HL-60/S4 (cell line): ENCODE results near the gene TMCC2.
"Not testable (repeated sequence)": the region's sequence is repeated elsewhere in the genome, so short reads cannot be mapped to it uniquely, and the experiment has no call there.

Source experiments
- in situ Hi-C: fragments of 300-500 bp; cut with MboI; formaldehyde crosslinking; loops from 2 replicates; pipeline ENCODE4 v1.14.3; 2022; ENCODE audit warnings: low sequenced_read_pairs

Gene TMCC2

GRCh38 chr1:205297546-205298177 is 69.9 kb downstream of the TMCC2 start:
- in situ Hi-C loops = not testable (repeated sequence)

GRCh38 chr1:205298191-205298994 is 70.6 kb downstream of the TMCC2 start:
- in situ Hi-C loops = no loop called here

DNA sequence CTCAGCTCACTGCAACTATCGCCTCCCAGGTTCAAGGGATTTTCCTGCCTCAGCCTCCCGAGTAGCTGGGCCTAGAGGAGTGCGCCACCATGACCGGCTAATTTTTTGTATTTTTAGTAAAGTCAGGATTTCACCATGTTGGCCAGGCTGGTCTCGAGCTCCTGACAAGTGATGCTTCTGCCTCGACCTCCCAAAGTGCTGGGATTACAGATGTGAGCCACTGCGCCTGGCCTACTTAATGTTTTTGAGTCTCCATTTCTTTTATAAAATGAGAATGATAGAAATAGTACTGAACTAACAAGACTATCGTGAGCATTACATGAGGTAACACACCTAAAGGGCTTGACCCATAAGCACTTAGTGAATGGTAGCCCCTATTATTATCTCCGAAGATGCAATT is 72.4 kb downstream of the TMCC2 start:
- in situ Hi-C loops = no loop called here

DNA sequence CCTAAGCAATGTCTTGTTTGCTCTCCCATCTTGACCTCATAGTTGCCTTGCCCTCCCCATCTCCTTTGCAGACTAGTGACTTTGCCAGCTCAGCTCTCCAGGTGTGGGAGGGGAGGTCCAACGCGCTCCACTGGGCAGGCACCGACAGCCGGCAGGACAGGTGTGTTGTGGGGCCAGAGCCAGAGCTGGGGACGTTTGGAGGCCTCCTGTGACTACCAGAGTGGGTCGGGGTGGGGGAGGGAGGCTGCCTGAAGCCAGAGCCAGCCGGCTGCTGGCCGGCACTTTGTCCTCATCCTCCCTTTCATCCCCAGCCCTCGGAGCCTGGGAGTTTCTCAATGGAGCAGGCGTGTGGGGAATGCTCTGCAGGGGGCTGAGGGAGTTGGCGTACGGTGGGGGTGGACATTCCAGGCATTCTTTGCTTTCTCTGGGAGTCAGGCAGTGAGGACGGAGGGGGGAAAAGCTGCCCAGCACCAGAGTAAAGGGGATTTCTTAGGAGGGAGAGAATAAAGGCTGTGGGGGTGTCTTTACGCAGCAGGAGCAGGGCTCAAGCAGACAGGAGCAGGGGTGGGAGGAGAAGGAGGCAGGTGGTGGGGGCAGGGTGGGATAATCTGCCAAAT is 73.6 kb downstream of the TMCC2 start:
- in situ Hi-C loops = no loop called here

DNA sequence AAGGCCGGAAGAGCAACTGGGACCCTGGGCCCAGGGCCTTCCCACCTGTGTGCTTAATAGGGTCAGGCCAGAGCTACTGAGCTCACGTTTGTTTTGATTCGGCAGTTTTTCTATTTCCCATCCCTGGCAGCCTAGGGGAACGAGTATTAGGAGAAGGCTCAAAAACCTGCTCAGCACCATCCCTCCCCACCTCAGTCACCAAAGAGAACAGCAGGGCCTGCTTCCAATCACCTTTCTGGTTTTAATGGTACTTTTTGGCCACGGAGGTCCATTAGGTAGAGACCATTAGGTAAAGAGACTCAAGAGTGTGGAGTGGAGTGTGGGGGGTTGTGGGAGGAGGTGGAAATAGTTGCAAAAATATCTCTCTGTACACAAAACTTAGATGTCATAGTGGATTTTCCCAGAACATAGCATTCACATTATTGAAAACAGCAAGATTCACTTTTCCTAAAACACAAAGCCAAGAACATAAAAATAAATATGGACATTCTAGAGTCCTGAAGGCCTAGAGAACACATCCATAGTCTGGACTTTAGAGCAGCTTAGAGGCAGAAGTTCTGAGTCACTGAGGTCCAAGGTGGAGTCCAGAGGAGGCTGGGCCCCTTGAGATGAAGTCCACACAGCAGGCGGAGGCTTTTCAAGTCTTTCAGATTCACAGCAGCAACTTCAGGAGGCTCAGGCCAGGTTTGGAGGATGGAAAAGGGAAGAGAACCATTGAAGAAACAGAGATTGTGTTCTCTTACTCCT is 74.3 kb downstream of the TMCC2 start:
- in situ Hi-C loops = no loop called here

DNA sequence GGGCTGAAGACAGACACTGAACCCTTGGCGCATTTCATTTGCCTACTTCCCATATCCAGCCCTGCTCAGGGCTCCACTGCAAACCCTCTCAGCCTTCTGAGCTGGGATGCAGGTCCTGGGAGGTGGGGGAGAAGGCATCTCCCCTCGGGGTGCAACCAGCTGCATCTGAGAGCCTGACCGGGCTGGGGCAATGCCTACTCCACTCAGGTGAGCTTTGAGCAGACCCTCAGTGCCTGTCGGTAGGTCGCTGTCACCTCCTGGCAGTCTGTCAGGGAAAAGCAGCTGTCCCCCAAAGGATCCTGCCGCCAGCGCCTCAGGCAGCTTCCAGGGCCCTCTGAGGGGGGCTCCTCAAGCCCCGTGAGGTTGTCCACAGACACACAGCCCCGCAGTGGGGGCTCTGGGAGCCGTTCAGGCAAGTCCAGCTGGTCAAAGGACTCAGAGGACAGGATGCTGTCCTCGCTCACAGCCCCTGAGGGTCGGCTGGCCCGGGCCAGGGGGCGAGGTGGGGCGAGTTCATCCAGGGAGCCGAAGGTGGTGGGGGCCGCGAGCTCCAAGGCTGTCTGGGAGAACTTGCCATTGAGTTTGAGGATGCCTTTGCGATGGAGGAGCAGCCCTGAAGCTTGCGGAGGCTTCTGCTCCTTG is 75.6 kb downstream of the TMCC2 start:
- in situ Hi-C loops = no loop called here

DNA sequence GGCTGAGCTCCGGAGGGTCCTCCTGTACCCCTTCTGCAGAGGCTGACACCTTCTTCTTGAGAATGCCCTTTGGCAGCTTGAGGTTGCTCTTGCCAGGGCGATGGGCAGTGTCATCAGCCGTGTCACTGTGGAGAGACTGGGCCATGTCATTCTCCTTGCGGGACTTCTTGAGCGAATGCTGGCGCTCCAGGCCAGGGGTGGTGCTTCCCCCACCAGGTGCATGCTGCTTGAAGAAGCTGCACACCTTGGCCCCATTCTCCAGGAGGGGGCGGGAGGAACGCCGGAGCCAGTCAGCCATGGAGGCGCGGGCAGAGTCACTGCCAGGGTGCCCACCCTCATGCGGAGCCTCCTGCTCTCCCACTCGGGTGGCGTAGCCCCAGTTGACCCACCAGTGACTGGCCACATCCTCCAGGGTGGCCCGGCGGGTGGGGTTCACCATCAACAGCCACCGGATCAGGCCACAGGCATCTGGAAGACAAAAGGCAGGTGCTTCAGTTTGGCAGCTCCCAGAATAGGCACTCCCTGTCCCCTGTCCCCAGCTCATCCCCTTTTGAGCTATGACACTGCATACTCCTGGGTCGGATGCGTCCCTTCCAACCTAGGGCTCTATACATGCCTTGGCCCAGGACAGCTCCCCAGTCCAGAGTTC is 76.4 kb downstream of the TMCC2 start:
- in situ Hi-C loops = no loop called here

DNA sequence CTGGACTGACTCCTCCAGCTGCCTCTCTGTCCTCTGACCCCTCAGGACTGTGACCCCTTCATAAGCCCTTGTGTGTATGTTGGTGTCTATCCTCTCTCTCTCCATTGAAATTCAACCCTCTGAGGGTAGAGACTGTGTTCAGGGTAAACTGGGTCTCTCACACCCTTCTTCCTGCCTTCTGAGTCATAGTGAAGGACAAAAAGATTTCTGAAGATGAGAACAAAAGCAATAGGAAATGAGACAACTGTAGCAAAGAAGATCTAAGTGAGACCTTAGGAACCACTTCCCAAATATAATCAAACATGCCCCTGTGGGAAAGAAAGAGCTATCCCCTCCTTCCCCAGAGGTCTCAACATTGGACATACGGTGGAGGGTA is 76.9 kb downstream of the TMCC2 start:
- in situ Hi-C loops = no loop called here

DNA sequence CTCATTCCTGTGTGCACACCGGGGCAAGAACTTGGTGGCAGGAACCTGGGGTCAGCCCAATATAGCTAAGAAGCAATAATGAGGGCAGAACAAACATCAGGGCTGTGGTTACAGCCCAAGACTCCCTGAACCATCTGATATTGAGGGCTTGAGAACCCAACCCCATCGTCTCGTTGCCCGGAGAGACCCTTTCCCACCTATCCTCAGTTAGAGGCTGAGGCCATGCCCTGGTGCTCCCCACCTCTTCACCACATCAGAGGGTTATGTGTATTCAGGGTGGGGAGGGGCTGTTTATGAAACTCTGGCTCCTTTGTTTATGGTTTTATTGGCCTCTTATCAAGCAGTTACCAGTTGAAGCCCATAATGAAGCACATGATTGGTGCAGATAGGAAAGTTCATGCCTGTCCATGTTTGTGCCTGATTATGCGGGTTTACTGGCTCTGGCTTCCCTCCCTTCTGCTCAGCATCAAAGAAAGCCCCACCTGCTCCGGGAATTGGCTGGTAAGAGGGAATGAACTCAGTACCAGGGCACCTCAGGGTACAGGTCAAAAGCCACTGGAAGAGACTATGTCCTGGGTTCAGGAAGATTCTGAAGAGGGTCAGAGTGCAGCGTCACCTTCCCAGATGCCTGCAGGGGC is 79.3 kb downstream of the TMCC2 start:
- in situ Hi-C loops = no loop called here

DNA sequence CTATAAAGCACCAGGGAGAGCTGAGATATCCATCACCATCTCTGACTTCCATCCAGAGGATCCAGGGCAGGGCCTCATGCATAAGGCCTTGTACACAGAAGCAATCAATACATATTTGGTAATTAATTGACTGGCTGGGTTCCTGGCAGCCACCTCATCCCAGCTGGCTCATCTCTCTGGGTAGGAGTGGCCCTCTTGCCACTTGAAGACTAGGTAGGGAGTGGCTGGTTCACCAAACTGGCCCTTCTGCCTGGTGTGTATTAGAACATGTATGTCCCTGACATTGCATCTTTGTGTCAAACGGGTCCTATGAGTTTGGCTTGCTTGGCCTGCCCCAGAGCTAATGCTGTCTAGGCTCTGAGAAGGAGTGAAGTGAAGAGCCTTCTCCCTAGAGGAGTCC is 82.0 kb downstream of the TMCC2 start:
- in situ Hi-C loops = no loop called here

DNA sequence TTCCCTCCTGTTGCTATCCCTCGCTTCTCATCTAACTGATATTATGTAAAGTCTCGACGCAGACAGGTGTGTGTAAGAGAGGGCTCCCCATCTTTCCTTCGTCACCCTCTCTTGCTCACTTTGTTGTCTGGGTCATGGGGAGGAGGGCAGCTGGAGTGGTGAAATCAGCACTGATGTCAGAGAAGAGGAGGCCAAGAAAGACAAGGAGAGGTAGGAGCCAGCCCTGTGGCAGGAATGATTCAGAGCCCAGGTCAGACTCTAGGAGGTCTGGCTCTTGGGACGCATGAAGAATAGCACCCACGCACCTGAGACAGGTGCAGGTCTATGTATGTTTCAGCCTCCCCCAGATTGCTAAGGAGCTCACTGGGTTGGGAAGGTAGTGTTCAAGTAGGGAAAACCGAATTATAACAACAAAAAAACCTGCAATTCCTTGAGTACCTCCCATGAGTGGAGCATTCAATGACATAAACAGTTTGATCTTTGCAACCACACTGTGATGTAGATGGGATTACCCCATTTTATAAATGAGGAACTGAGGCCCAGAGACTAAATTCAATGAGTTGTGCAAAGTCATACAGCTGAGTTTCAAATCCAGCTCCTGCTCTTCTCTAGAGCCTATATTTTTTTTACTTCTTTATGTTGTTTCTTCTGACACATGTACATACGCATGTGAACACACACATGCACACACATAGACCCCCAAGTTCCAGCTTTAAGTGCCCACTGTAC is 83.4 kb downstream of the TMCC2 start:
- in situ Hi-C loops = no loop called here

DNA sequence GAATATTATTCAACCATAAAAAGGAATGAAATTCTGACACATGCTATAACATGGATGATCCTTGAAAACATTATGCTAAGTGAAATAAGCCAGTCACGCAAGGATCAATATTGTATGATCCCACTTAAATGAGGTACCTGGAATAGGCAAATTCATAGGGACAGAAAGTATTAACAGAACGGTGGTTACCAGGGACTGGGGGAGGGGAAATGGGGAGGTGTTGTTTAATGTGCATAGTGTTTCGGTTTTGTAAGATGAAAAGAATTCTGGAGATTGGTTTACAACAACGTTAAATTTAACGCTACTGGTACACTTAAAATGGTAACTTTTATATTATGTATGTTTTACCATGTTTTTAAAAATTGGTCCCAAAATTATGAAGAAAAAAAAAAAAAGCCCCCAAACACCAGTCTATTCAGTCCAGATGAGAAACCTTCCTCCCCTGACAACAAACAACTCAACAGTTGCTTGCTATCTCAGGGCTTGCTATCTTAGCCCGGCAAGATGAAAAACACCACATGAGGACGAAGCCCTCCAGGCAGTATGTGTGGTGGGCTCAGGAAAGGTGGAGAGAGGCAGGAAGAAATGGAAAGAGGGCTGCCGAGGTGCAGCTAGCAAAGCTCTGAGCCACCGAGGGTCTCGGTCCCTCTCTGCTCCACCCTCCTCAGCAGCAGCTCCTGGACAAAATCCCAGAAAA is 85.3 kb downstream of the TMCC2 start:
- in situ Hi-C loops = no loop called here

GRCh38 chr1:205313563-205314308 is 86.0 kb downstream of the TMCC2 start:
- in situ Hi-C loops = no loop called here

DNA sequence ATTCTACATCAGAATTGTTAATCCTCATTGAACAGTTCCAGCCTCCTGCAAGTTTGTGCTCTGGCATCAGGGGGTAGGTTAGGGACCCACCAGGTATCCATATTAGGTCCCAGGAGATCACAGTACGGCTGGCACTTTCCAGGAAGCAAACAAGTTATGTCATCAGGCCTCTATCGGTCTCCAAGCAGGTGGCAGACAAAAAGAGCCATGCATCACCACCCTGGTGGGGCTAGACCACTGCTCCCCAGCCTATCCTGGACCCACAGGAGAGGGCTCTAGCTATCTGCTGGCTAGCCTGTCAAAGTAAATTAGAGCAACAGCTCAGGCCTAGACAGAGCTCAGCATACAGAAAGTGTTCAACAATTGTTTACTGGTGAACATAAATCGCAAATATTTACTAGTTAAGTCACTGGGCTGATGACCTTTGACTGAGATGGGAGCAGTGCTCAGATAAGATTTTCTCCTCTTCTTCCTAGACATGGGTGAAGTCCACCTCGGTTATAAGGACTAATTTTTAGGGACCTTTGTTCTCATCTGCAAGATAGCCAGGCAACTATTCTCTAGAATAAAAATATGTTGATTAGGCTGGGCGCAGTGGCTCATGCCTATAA is 87.4 kb downstream of the TMCC2 start:
- in situ Hi-C loops = no loop called here

GRCh38 chr1:205316161-205316566 is 88.4 kb downstream of the TMCC2 start:
- in situ Hi-C loops = no loop called here

GRCh38 chr1:205317311-205317917 is 89.7 kb downstream of the TMCC2 start:
- in situ Hi-C loops = no loop called here
